NT2/D1 (cell line): Measurements from ENCODE around the gene ACTR3.

Experiments used
- SUZ12 ChIP-seq: IDR thresholded peaks from 2 replicates; pipeline ENCODE4 v1.6.1; 2011; ENCODE audit not compliant: insufficient read length, insufficient read depth; ENCODE audit errors: extremely low read depth
- ZNF274 ChIP-seq: IDR thresholded peaks from 2 replicates; pipeline ENCODE4 v1.6.1; 2011; ENCODE audit warnings: mild to moderate bottlenecking, low read depth, low read length

GRCh38 chr2:113920996-113921395 is 31.1 kb downstream of the ACTR3 start:
- TF ChIP-seq SUZ12: no peak
- TF ChIP-seq ZNF274: no peak
